NT2/D1 (cell line): ENCODE data around the gene OCRL.
"Not testable (repeated sequence)": the region's sequence is repeated elsewhere in the genome, so short reads cannot be mapped to it uniquely, and the experiment has no call there.

Experiments used
- DNase-seq: peaks from one replicate; pipeline ENCODE4 v3.0.0-alpha.2; 2011; ENCODE audit warnings: low read depth, low spot score
- H3K27me3 ChIP-seq: 2 replicates; pipeline ENCODE4 v1.6.0; 2011; ENCODE audit warnings: mild to moderate bottlenecking; ENCODE audit not compliant: insufficient read length, insufficient read depth
- H3K36me3 ChIP-seq: 2 replicates; pipeline ENCODE4 v1.6.1; 2011; ENCODE audit warnings: mild to moderate bottlenecking, low read length, mixed read lengths; ENCODE audit not compliant: insufficient read depth, insufficient read length
- H3K4me1 ChIP-seq: 2 replicates; pipeline ENCODE4 v1.5.1; 2011; ENCODE audit not compliant: insufficient read depth, insufficient read length
- H3K4me3 ChIP-seq: 2 replicates; pipeline ENCODE4 v1.5.1; 2011; ENCODE audit warnings: low read depth; ENCODE audit not compliant: insufficient read length
- H3K9ac ChIP-seq: 2 replicates; pipeline ENCODE4 v1.6.0; 2011; ENCODE audit warnings: low read depth; ENCODE audit not compliant: insufficient read length
- H3K9me3 ChIP-seq: 2 replicates; pipeline ENCODE4 v1.5.1; 2011; ENCODE audit warnings: mild to moderate bottlenecking, low read length; ENCODE audit not compliant: insufficient read depth
- SUZ12 ChIP-seq: IDR thresholded peaks from 2 replicates; pipeline ENCODE4 v1.6.1; 2011; ENCODE audit not compliant: insufficient read length, insufficient read depth; ENCODE audit errors: extremely low read depth
- YY1 ChIP-seq: IDR thresholded peaks from 2 replicates; pipeline ENCODE4 v1.6.1; 2011; ENCODE audit not compliant: insufficient read length, insufficient read depth
- ZNF274 ChIP-seq: IDR thresholded peaks from 2 replicates; pipeline ENCODE4 v1.6.1; 2011; ENCODE audit warnings: mild to moderate bottlenecking, low read depth, low read length

The OCRL gene

DNA sequence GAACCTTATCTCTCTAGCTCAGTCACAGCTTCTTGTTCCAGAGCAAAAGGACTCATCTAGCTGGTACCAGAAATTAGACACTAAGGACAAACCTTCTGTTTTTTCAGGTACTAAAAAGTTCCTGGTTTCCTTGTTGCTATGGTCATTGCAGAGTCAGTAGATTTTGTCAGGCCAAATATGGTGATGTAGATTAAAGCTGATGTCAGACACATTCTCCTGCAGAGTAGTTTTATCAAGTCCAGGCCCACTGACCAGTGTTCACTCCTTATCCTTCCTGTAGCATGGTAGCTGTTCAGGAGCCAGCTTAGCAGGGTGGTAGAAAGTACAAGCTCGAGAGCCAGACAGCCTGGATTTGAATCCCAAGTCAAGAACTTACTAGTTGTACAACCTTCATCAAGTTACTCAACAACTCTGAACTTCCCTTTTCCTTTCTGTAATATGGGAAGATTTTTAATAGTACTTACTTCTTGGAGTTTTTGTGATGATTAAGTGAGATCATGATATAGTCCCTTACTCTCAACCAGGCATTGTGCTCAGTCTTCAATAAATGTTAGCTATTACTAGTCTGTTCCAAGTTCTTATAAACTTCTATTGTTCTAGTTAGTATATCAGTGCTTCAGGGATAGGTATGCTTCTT lies 17.9 kb downstream of the OCRL start:
- DNase-seq, result no peak
- no peaks in the 10 kb centered on the region for H3K4me1 ChIP-seq
- TF ChIP-seq ZNF274, result no peak
- no peak for TF ChIP-seq SUZ12
- no peak for TF ChIP-seq YY1
- H3K36me3 ChIP-seq, result peaks cover 27% of the 10 kb centered on the region
- no peak overlapping the region for H3K9ac ChIP-seq
- H3K4me3 ChIP-seq, result no peak overlapping the region
- no peaks in the 10 kb centered on the region for H3K9me3 ChIP-seq
- no peaks in the 10 kb centered on the region for H3K27me3 ChIP-seq

DNA sequence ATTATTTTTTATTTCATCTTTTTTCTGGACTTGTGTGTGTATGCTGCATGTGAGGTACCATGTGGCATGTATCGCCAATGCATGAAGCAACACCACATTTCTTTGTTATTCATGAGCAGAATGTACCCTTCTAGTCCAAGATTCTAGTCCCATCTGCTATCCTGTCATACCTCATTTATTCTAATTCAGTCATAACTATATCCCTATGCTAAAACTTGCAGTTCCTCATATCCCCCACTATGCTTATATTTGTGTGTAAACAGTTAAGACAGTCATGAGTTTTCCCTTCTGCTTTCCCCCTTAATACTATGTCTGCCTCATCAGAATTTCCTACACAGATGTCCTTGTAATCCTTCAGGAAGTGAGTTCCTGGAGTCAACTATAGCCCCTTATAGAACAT lies 19.7 kb downstream of the OCRL start:
- TF ChIP-seq SUZ12 (no peak), ZNF274 (no peak), YY1 (no peak)
- no peaks in the 10 kb centered on the region for H3K27me3 ChIP-seq
- no peak for DNase-seq
- H3K36me3 ChIP-seq, result peaks cover 29% of the 10 kb centered on the region
- no peak overlapping the region for H3K9ac ChIP-seq
- no peaks in the 10 kb centered on the region for H3K4me1 ChIP-seq
- H3K4me3 ChIP-seq, result no peak overlapping the region
- H3K9me3 ChIP-seq, result no peaks in the 10 kb centered on the region

DNA sequence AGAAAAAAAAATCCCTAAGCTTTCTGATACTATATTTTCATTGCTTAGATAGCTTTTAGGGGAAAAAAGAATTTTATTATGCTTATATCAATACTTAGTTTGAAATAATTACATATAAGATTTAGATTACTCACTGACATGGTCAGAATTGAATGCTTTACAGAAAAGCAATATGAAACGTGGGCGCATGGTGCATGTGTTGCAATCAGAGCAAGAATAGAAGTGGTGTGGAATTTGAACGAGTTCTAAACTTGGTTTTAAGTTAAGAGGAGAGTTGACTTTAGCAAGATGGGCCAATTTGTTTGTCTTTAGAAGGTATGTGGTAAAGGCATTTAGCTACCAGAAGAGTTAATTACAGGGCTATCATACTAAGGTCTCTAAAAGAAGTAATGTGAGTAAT lies 21.4 kb downstream of the OCRL start:
- DNase-seq, result no peak
- Histone ChIP-seq H3K27me3 (no peaks in the 10 kb centered on the region), H3K36me3 (peaks cover 32% of the 10 kb centered on the region), H3K4me1 (no peaks in the 10 kb centered on the region), H3K9me3 (no peaks in the 10 kb centered on the region), H3K4me3 (no peak overlapping the region), H3K9ac (no peak overlapping the region)
- TF ChIP-seq ZNF274, result no peak
- no peak for TF ChIP-seq SUZ12
- TF ChIP-seq YY1, result no peak

DNA sequence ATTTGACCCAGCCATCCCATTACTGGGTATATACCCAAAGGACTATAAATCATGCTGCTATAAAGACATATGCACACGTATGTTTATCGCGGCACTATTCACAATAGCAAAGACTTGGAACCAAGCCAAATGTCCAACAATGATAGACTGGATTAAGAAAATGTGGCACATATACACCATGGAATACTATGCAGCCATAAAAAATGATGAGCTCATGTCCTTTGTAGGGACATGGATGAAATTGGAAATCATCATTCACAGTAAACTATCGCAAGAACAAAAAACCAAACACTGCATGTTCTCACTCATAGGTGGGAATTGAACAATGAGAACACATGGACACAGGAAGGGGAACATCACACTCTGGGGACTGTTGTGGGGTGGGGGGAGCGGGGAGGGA lies 24.3 kb downstream of the OCRL start:
- peaks cover 22% of the 10 kb centered on the region for H3K36me3 ChIP-seq
- not testable (repeated sequence) for DNase-seq, H3K4me3 ChIP-seq, H3K9ac ChIP-seq, H3K27me3 ChIP-seq, H3K4me1 ChIP-seq, H3K9me3 ChIP-seq

DNA sequence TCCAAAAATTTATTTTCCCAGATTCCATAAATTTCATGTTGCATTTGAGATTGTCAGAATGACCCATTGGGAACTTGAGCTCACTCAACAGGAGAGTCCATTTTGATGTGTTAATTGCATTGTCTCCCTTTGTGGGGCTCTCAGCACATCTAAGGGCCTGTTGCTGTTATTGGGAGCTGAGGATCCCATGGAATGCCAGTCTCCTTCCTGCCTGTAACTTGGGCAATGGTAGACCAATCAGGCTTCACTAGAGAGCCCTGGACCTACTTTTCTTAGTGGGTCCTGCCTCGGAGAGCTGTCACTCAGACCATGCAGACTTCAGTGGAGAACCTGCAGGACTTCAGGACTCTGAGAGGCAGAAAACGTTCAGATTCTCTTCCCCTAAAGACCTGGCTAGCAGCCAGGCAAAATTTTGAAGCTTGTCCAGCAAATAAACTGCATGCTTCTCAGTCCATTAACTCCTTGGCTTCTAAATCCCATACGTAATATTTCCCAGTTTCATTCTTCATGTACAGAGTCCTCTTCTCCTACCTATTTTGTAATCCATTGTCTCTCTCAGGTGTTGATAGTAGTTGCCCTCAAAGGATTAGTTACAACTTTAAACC lies 25.1 kb downstream of the OCRL start:
- H3K27me3 ChIP-seq, result no peaks in the 10 kb centered on the region
- peaks cover 22% of the 10 kb centered on the region for H3K36me3 ChIP-seq
- no peak overlapping the region for H3K4me3 ChIP-seq
- H3K4me1 ChIP-seq, result no peaks in the 10 kb centered on the region
- DNase-seq, result peak; percentile 15
- TF ChIP-seq SUZ12 (no peak), ZNF274 (no peak), YY1 (no peak)
- H3K9me3 ChIP-seq, result no peaks in the 10 kb centered on the region
- no peak overlapping the region for H3K9ac ChIP-seq

DNA sequence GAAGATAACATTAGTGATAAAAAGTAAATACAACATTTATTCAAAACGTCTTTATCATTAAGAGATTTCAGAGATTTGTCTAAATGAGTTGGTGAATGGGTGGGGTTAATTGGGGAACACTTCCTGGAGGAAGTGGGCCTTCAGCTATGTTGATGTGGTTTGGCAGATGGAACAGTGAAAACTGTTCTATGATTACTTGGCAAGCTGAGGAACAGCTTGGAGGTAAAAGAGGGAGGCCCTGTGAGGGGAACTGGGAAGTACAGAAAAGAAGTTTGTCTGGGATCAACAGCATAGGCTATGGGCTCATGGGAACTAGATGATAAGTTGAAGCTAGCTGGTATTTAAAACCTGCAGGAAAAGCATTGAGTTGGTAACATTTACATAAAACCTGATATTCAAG lies 26.0 kb downstream of the OCRL start:
- Histone ChIP-seq H3K9ac (no peak overlapping the region), H3K27me3 (no peaks in the 10 kb centered on the region), H3K9me3 (no peaks in the 10 kb centered on the region), H3K4me3 (no peak overlapping the region), H3K4me1 (no peaks in the 10 kb centered on the region), H3K36me3 (peaks cover 18% of the 10 kb centered on the region)
- TF ChIP-seq ZNF274 (no peak), YY1 (no peak), SUZ12 (no peak)
- no peak for DNase-seq

DNA sequence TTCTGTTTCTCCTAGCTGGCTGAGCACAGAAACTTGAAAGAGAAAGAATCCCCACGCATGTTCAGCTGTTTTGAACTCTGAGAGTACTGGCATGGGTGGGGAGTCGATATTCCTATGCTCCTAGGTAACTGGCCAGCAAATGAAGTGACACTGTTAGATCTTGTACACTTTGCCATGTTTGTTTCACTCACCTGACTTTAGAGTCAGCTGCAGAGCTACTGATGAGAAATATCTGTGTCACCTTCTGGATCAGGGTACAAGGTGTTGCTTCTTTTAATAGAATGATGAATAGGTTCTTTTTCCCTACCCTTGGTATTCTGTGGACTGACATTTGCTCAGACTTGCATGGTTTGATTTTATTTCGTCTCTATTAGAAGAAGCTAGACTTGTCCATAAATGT lies 28.3 kb downstream of the OCRL start:
- no peak for DNase-seq
- Histone ChIP-seq H3K4me3 (no peak overlapping the region), H3K4me1 (no peaks in the 10 kb centered on the region), H3K27me3 (no peaks in the 10 kb centered on the region), H3K9ac (no peak overlapping the region), H3K36me3 (peaks cover 6% of the 10 kb centered on the region), H3K9me3 (no peaks in the 10 kb centered on the region)
- TF ChIP-seq ZNF274 (no peak), YY1 (no peak), SUZ12 (no peak)

DNA sequence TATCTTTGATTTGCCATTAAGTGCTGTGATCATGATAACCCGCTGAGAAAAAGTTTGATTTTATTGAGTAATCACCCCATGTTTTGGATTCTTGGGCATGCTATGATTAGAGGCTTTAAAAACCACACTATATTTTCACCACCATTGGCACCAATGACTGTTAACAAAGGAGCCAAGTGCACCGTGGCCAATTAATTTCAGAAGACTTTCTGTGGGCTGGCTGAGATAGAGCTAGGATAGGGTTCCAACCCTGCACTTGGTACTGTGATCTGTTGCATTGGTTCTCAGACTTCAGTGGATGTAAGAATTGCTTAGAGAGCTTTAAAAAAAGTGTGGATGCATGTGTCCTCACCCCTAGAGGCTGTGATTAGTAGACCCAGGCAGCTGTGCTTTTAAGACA lies 32.4 kb downstream of the OCRL start:
- TF ChIP-seq SUZ12, result no peak
- TF ChIP-seq YY1, result no peak
- no peak for TF ChIP-seq ZNF274
- Histone ChIP-seq H3K9me3 (no peaks in the 10 kb centered on the region), H3K36me3 (peaks cover 22% of the 10 kb centered on the region), H3K4me3 (no peak overlapping the region), H3K27me3 (no peaks in the 10 kb centered on the region), H3K9ac (no peak overlapping the region), H3K4me1 (no peaks in the 10 kb centered on the region)
- DNase-seq, result no peak

DNA sequence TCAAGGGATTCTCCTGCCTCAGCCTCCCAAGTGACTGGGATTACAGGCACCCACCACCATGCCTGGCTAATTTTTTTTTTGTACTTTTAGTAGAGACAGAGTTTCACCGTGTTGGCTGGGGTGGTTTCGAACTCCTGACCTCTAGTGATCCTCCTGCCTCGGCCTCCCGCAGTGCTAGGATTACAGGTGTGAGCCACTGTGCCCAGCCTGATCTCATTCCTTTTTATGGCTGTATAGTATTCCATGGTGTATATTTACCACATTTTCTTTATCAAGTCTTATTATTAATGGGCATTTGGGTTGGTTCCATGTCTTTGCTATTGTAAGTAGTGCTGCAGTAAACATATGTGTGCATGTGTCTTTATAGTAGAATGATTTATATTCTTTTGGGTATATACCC lies 33.6 kb downstream of the OCRL start:
- not testable (repeated sequence) for H3K27me3 ChIP-seq, H3K4me1 ChIP-seq, H3K4me3 ChIP-seq, DNase-seq, H3K9me3 ChIP-seq, H3K9ac ChIP-seq
- peaks cover 22% of the 10 kb centered on the region for H3K36me3 ChIP-seq
